HCT116 (cell line): ENCODE measurements around the gene PCDHGA1. TPM values are rescaled to one million over a fixed set of nuclear protein-coding genes. Genes with fewer than 3 reads are reported as not detected.

ENCODE experiments used
- ATAC-seq: fragments of 200-7000 bp; cut with Tn5 transposase; 2 replicates; pipeline ENCODE4 v1.9.1; 2020; ENCODE audit warnings: mild to moderate bottlenecking, moderate library complexity
- BruUV-seq: library from RNA; stranded (reverse); fragments of 400-500 nt; replicated peaks from 2 replicates; lab custom pipeline; 2021; lab: Mats Ljungman, UMichigan
- CTCF ChIA-PET: fragments of 300-600 bp; sonication (Branson Sonifier 250); formaldehyde crosslinking; loops from one replicate; lab custom pipeline; 2021; ENCODE audit warnings: antibody characterized with exemption; lab: Charles Lee
- POLR2A ChIA-PET: fragments of 300-600, 350-600 bp; sonication (Branson Sonifier 250); formaldehyde crosslinking; loops from one replicate; lab custom pipeline; 2021; ENCODE audit warnings: antibody characterized with exemption; lab: Charles Lee
- RAD21 ChIA-PET, 2 experiments: fragments of 300-600 bp; sonication (Branson Sonifier 250); formaldehyde crosslinking; loops; one replicate each; lab custom pipeline; 2023; ENCODE audit warnings: low total read pairs in 2 of 2; ENCODE audit not compliant: uncharacterized antibody in 2 of 2, unreplicated experiment in 2 of 2, low non-redundant PET in 1 of 2; lab: Charles Lee
- DNase-seq: peaks from one replicate; pipeline ENCODE4 v3.0.0-alpha.2; 2010; ENCODE audit warnings: low read depth, low spot score
- H2AFZ ChIP-seq: fragments of 200-600 bp; shearing (Covaris generic), sonication (generic); 2 replicates; pipeline ENCODE4 v1.6.1; 2017; ENCODE audit warnings: low read depth, mixed run types, mixed read lengths, antibody characterized with exemption, low read length; ENCODE audit not compliant: poor library complexity, severe bottlenecking
- H3K27ac ChIP-seq: 2 replicates; pipeline ENCODE4 v1.5.1; 2012; ENCODE audit warnings: low read depth, low read length
- H3K27me3 ChIP-seq: fragments of 200-600 bp; sonication (generic); 2 replicates; pipeline ENCODE4 v1.6.1; 2016; ENCODE audit warnings: mixed run types, low read length, mixed read lengths; ENCODE audit not compliant: insufficient read depth
- H3K36me3 ChIP-seq, 2 experiments: fragments of 200-500 bp in 1 of 2; fragments of 200-600 bp in 1 of 2; sonication (Bioruptor generic) in 1 of 2; sonication (generic) in 1 of 2; 2 replicates each; pipeline versions ENCODE4 v1.5.1 to v1.6.1; 2014 to 2016; ENCODE audit warnings: low read length in 2 of 2, inconsistent platforms in 1 of 2, mixed read lengths in 1 of 2, mixed run types in 1 of 2; ENCODE audit not compliant: insufficient read depth in 2 of 2, control insufficient read depth in 1 of 2
- H3K4me1 ChIP-seq, 2 experiments: fragments of 200-600 bp in 1 of 2; sonication (generic) in 1 of 2; 2 replicates each; pipeline versions ENCODE4 v1.5.1 to v1.6.1; 2012 to 2017; ENCODE audit warnings: low read length in 2 of 2, inconsistent platforms in 1 of 2, mild to moderate bottlenecking in 1 of 2, mixed read lengths in 1 of 2, mixed run types in 1 of 2, moderate library complexity in 1 of 2; ENCODE audit not compliant: insufficient read depth in 2 of 2, control insufficient read depth in 1 of 2
- H3K4me2 ChIP-seq: fragments of 200-600 bp; sonication (generic); 2 replicates; pipeline ENCODE4 v1.6.1; 2017; ENCODE audit warnings: mixed run types, low read length, mixed read lengths
- H3K4me3 ChIP-seq, 2 experiments: fragments of 200-600 bp in 1 of 2; sonication (generic) in 1 of 2; replicated peaks in 1 of 2; 2 replicates each; pipeline ENCODE4 v1.5.1; 2011 to 2016; ENCODE audit warnings: low read length in 2 of 2, control low read depth in 1 of 2, low read depth in 1 of 2, mild to moderate bottlenecking in 1 of 2, mixed read lengths in 1 of 2, mixed run types in 1 of 2
- H3K79me2 ChIP-seq: fragments of 200-600 bp; sonication (generic); 2 replicates; pipeline ENCODE4 v1.6.1; 2017; ENCODE audit warnings: mild to moderate bottlenecking, mixed run types, low read length, moderate library complexity, mixed read lengths; ENCODE audit not compliant: insufficient read depth
- H3K9ac ChIP-seq: fragments of 200-600 bp; sonication (generic); 2 replicates; pipeline ENCODE4 v1.6.1; 2016; ENCODE audit warnings: low read length, mixed read lengths
- H3K9me2 ChIP-seq: fragments of 200-600 bp; sonication (generic), shearing (Covaris generic); 2 replicates; pipeline ENCODE4 v1.6.1; 2017; ENCODE audit warnings: mixed run types, mild to moderate bottlenecking, moderate library complexity; ENCODE audit not compliant: insufficient read depth
- H3K9me3 ChIP-seq, 2 experiments: fragments of 200-500 bp in 1 of 2; fragments of 200-600 bp in 1 of 2; sonication (Bioruptor generic) in 1 of 2; sonication (generic) in 1 of 2; 2 replicates each; pipeline ENCODE4 v1.6.1; 2014 to 2017; ENCODE audit warnings: low read length in 2 of 2, mixed read lengths in 2 of 2, inconsistent platforms in 1 of 2, low read depth in 1 of 2, mild to moderate bottlenecking in 1 of 2, mixed run types in 1 of 2, moderate library complexity in 1 of 2; ENCODE audit not compliant: control insufficient read depth in 1 of 2, insufficient read depth in 1 of 2
- H4K20me1 ChIP-seq: fragments of 200-600 bp; sonication (generic), shearing (Covaris generic); 2 replicates; pipeline ENCODE4 v1.6.1; 2017; ENCODE audit warnings: mixed run types, mild to moderate bottlenecking, moderate library complexity; ENCODE audit not compliant: insufficient read depth
- ATF3 ChIP-seq: IDR thresholded peaks from 2 replicates; pipeline ENCODE4 v1.6.1; 2012
- ELF1 ChIP-seq: IDR thresholded peaks from 2 replicates; pipeline ENCODE4 v1.6.1; 2012; ENCODE audit warnings: low read depth, borderline replicate concordance
- EZH2phosphoT487 ChIP-seq: fragments of 200-600 bp; IDR thresholded peaks from 2 replicates; pipeline ENCODE4 v1.6.1; 2018; ENCODE audit warnings: antibody characterized with exemption, borderline replicate concordance
- FOSL1 ChIP-seq: IDR thresholded peaks from 2 replicates; pipeline ENCODE4 v1.6.1; 2012; ENCODE audit warnings: low read depth
- MAX ChIP-seq: IDR thresholded peaks from 2 replicates; pipeline ENCODE4 v1.6.1; 2012
- POLR2A ChIP-seq: IDR thresholded peaks from 2 replicates; pipeline ENCODE4 v1.7.0; 2011; ENCODE audit warnings: borderline replicate concordance; ENCODE audit not compliant: insufficient read depth, insufficient read length; ENCODE audit errors: extremely low read depth
- POLR2AphosphoS5 ChIP-seq: IDR thresholded peaks from 2 replicates; pipeline ENCODE4 v1.6.1; 2011; ENCODE audit warnings: mild to moderate bottlenecking, low read depth, low read length, moderate library complexity
- RAD21 ChIP-seq: IDR thresholded peaks from 2 replicates; pipeline ENCODE4 v1.6.1; 2012; ENCODE audit warnings: low read depth, mild to moderate bottlenecking
- REST ChIP-seq: IDR thresholded peaks from 2 replicates; pipeline ENCODE4 v1.6.1; 2012; ENCODE audit warnings: low read depth
- SP1 ChIP-seq: IDR thresholded peaks from 2 replicates; pipeline ENCODE4 v1.6.1; 2012; ENCODE audit warnings: low read depth
- SRF ChIP-seq: IDR thresholded peaks from 2 replicates; pipeline ENCODE4 v1.6.1; 2012; ENCODE audit warnings: low read depth
- YY1 ChIP-seq: IDR thresholded peaks from 2 replicates; pipeline ENCODE4 v1.6.1; 2011; ENCODE audit warnings: low read length, low read depth, moderate library complexity, mild to moderate bottlenecking; ENCODE audit not compliant: insufficient replicate concordance; ENCODE audit errors: extremely low read depth
- ZBTB33 ChIP-seq: IDR thresholded peaks from 2 replicates; pipeline ENCODE4 v1.6.1; 2011; ENCODE audit warnings: mild to moderate bottlenecking, low read length, moderate library complexity; ENCODE audit not compliant: insufficient replicate concordance; ENCODE audit errors: extremely low read depth
- intact Hi-C: fragments of 100-400 bp; cut with micrococcal nuclease; formaldehyde crosslinking; loops from 2 replicates; pipeline ENCODE4 v1.10.0; 2022
- total RNA-seq: library from RNA; stranded (reverse); gene quantifications from one replicate; pipeline ENCODE4 v1.2.1, GENCODE V29; 2021; ENCODE audit not compliant: unreplicated experiment

PCDHGA1 gene
- total RNA-seq, 1 experiment from 2014 or later: 0.05 TPM

- TF ChIP-seq ATF3 (no peak), SP1 (no peak), REST (no peak), POLR2A (no peak), ELF1 (no peak)
Measured at GRCh38 chr5:141516672-141517025, 186.3 kb downstream of the PCDHGA1 start (continued).

- H3K9me2 ChIP-seq: no peaks in the 10 kb centered on the region
- peaks cover 6 to 32% of the 10 kb centered on the region in 2 experiments; a peak in 2 of 4 replicates for H3K36me3 ChIP-seq
- H2AFZ ChIP-seq: no peak overlapping the region
- no peak overlapping the region for H3K9ac ChIP-seq
- TF ChIP-seq EZH2phosphoT487: no peak
- TF ChIP-seq FOSL1: no peak
- TF ChIP-seq RAD21: no peak
- no peak for TF ChIP-seq ZBTB33
- no peak for TF ChIP-seq YY1
- no peak for TF ChIP-seq REST
- no peak for TF ChIP-seq SRF
- no peak for TF ChIP-seq MAX
- no peak for TF ChIP-seq ELF1
- TF ChIP-seq POLR2AphosphoS5: no peak
- no peaks in the 10 kb centered on the region for H3K9me3 ChIP-seq
- ChIA-PET CTCF (no interaction called here), RAD21 (no interaction called here), POLR2A (no interaction called here)
- DNase-seq (no peak), ATAC-seq (no peak)
- peaks cover 27 to 49% of the 10 kb centered on the region in 2 experiments for H3K4me1 ChIP-seq
- intact Hi-C loops: loop anchor here (5.0 kb wide), 1 partner anchor 790 kb away; no protein-coding TSS in a partner anchor
- H3K79me2 ChIP-seq: peaks cover 9% of the 10 kb centered on the region; the same call in 1 of the 2 replicates
- no peaks in the 10 kb centered on the region for H4K20me1 ChIP-seq
- H3K4me2 ChIP-seq: no peak overlapping the region
- H3K27ac ChIP-seq: no peak overlapping the region
- no peaks in the 10 kb centered on the region for H3K27me3 ChIP-seq
- no peak overlapping the region for H3K4me3 ChIP-seq
- no TSS peak for BruUV-seq
Measured at GRCh38 chr5:141517312-141517711, 187.0 kb downstream of the PCDHGA1 start.
